Neural progenitor cell (in vitro differentiated cells): ENCODE measurements around the gene RAPGEF4.

Experiments
- EZH2 ChIP-seq: fragments of 200-600 bp; sonication (generic); IDR thresholded peaks from 2 replicates; pipeline ENCODE4 v1.6.1; 2017; ENCODE audit warnings: antibody characterized with exemption, mild to moderate bottlenecking, moderate library complexity
- TF ChIP-seq, protein P1 (sequence below): fragments of 200-600 bp; sonication (generic); IDR thresholded peaks from 2 replicates; pipeline ENCODE4 v1.5.1; 2017; ENCODE audit warnings: antibody characterized with exemption, mild to moderate bottlenecking

DNA sequence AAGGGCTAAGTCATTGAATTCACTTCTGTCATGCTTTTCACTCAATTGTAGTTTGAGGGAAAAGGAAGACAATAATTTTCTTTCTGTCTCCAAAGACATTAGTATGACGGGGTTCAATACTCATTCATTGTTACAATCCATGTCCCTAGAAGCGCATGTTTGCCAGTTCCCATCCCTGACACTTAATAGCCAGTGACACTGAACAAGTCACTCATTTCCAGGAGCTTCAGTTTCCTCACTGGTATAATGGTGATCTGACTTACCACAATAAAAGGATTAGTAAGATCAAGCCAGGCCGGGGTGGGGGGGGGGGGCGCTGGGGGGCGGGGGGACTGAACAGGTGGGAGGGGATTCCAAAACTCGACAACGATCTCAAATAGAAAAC is 195.2 kb downstream of the RAPGEF4 start:
- TF ChIP-seq, protein P1, sequence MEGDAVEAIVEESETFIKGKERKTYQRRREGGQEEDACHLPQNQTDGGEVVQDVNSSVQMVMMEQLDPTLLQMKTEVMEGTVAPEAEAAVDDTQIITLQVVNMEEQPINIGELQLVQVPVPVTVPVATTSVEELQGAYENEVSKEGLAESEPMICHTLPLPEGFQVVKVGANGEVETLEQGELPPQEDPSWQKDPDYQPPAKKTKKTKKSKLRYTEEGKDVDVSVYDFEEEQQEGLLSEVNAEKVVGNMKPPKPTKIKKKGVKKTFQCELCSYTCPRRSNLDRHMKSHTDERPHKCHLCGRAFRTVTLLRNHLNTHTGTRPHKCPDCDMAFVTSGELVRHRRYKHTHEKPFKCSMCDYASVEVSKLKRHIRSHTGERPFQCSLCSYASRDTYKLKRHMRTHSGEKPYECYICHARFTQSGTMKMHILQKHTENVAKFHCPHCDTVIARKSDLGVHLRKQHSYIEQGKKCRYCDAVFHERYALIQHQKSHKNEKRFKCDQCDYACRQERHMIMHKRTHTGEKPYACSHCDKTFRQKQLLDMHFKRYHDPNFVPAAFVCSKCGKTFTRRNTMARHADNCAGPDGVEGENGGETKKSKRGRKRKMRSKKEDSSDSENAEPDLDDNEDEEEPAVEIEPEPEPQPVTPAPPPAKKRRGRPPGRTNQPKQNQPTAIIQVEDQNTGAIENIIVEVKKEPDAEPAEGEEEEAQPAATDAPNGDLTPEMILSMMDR: no peak
- TF ChIP-seq EZH2: no peak
